GM19351 (cell line): Measurements from ENCODE around the gene NGEF.

ENCODE experiments used
- ATAC-seq: cut with Tn5 transposase; IDR thresholded peaks from one replicate; pipeline ENCODE4 v1.9.1; 2021; ENCODE audit warnings: mild to moderate bottlenecking, moderate library complexity; ENCODE audit not compliant: unreplicated experiment

The NGEF gene

DNA sequence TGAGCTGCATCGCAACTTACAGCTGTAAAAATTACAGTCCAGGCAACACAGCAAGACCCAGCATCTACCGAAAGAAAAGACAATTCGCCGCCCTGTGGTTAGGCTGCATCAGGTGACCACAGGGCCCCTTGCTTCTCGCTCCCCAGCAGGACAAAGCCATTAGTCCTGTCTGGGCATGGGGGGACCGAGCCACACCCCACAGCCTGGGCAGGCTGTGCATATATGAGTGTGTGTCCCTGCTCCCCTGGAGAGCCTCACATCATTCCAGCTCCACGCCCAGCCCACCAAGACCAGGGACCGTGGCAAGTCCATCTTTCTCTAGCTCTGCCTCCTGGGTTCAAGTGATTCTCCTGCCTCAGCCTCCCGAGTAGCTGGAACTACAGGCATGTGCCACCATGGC is 109.1 kb downstream of the NGEF start:
- no peak for ATAC-seq

DNA sequence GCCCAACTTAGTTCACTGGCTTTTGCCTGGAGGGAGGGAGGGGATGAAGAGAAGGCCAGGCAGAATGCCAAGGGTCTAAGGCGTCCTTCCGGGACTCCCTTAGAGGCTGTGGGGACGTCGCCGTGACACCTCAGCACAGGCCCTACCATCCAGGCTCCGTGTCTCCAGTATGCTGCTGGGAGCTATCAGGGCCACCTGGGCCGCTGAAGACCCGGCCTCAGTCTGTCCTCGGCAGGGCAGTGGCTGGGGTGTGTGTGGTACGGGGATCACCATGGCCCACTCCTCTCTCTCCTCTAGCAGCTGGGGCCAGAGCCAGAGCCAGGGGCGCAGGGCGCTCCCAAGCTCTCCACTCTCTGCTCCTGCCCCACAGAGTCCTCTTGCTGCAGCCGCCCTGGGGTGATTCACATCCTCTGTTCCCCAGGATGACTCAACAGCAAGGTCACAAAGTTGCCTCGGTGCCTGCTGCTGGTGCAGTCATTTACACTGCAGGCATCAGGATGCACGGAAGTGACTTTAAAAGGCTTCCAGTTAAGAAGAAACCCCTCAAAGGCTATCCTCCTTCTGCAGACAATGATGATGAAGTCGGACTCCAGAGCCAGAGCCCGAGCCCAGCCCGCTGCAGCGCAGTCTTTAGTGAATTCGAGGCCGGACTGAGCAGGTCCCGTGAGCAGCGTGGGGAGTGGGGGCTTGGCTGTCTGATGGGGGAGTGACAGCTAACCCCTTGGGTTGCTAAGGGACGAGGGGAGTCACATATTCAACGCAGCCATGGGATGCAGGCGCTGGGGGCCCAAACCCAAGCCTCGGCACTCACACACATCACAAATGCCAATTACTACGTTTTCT is 111.1 kb downstream of the NGEF start:
- no peak for ATAC-seq

DNA sequence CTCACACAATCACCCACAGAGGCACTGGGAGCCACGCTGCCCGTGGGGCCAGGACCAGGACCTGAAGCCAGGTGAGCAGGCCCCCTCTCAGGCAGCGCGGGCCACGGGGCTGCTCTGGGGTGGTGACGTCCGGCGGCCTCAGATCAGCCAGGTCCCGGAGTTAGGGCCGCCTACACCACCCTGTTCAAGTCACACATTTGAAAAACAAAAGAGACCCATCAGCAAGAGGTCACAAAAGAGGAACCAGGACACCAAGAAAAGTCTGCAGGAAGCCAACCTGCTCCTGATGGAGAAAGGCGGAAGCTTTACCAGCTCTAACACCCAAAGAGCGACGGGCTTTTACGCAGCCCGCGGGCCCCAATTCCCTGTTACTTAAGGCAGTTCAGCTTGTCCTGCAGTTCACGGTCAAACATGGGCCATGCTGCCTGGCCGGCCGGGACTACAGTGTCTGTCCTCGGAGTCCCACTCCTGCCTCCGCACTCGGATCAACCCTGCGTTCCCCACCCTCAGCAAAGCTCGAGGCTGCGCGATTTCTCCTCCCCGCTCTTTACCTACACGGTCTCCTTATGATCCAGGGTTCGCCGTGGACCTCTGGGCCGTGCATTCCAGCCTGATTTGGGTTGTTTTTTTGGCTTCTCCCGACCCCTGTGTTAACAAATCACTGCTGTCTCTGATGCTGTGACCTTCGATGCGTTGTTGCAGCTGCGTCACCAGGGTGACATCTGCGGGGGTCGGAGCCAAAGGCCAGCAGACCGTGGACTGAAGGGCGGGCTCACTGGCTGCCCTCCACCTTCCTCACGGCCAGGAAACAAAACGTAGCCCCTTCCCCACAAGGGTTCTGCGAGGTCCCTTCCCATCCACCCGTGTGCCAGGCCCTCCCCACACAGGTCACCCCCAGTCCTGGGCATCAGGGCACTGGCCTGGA is 112.0 kb downstream of the NGEF start:
- no peak for ATAC-seq

DNA sequence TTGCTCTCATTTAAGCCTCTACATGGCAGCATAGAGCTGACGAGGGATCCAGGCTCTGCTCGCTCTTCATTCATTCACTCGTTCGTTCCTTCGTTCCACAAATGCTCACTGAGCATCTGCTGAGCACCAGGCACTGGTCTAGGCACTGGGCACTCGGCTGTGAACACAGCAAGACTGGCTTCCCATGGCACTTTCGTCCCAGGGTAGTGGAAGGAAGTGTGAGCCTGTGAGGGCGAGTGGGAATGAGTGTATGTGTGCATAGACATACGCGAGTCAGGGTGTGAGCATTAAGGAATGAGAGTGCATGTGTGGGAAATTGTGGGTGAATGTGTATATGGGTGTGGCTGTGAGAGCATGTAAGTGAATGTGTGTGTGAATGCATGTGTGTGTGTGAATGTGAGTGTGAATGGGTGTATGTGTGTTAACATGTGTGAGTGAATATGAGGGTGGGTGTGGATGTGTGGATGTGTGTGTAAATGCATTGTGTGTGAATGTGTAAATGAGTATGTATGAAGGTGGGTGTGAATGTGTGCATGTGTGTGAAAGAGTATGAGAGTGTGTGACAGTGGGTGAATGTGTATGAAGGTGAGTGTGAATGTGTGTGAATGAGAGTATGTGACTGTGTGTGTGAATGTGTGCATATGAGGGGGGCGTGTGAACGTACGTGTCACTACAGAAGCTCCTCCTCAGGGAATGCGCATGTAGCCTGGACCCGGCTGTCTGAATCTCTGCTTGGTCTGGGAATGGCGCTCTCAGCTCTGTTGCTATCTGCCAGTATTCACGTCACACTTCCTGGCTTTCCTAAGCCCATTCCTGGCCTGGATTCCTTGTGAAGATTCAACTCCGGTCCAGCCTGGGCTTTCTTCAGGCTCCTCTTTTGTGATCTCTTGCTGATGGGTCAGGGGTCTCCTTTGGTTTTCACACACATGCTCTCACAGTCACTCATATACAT is 114.2 kb downstream of the NGEF start:
- no peak for ATAC-seq

DNA sequence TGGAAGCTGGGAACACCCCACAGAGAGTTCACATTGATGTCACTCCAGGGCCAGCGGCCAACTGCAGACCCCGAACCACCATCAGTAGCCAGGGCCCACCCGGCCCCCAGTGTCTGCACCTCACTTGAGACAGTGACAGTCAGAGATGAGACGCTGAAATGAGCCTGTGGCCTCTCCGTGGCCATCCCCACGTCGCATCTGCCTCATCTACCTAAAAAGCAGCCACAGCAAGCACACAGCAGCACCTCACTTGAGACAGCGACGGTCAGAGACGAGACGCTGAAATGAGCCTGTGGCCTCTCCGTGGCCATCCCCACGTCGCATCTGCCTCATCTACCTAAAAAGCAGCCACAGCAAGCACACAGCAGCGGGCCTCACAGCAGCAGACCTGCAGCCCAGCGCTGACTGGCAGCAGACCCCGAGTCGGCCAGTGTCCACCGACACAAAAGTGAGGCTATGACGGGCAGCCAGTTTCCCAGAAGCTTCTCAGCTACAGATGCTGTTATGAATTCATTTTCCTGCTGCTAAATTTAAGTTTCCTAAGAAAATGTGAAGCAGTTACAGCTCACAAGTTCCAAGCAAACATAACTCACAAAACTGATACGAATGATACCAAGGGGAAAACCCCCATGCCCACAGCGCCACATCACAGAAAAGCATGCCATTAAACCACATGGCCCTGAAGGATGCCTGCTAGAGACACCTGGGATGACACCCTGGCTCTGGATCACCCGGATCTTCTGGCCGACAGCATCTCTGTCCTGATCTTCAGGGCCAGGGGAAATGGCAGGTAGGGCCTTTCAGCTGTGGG is 115.3 kb downstream of the NGEF start:
- no peak for ATAC-seq

DNA sequence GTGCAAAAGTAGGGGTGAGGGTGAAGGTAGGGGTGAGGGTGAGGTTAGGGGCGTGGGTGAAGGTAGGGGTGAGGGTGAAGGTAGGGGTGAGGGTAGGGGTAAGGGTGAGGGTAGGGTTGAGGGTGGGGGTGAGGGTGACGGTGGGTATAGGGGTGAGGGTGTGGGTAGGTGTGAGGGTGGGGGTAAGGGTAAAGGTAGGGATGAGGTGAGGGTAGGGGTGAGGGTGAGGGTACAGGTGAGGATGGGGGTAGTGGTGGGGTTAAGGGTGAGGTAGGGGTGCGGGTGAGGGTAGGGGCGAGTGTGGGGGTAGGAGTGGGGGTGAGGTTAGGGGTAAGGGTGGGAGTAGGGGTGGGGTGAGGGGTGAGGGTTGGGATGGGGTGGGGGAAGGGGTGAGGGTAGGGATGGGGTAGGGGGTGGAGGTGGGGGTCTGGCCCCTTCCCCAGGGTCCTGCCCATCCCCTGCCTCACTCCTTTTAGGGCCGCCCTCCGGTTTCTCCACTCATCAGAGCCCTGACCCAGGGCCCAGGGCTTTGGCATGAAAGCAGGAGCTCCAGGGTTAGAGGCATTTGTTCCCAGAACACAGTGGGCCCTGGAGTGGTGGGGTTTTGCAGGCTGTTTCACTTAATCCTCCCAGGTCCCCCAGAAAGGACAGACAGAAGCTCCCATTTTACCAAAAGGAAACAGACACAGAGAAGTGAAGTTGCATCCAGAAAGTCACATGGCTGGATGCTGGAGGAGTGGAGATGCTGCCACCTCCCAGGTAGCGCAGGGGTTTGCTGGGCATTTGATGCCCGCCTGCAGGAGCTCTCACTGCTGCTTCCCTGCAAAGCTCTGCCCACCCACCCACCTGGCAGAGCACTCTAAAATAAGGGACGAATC is 116.1 kb downstream of the NGEF start:
- ATAC-seq = no peak

DNA sequence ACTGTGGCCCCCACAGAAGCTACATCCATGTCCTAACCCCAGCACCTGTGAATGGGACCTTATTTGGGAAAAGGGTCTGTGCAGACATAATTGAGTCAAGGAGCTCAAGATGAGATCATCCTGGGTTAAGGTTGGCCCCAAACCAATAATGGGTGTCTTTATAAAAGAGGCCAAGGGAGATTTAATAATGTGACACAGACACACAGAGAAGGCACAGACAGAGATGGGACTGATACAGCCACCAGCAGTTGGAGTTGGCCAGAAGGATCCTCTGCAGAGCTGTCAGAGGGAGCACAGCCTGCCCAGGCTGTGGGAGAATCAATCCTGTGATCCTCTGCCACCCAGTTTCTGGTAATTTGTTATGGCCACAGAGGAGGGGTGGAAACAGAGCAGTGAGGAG is 116.9 kb downstream of the NGEF start:
- no peak for ATAC-seq

DNA sequence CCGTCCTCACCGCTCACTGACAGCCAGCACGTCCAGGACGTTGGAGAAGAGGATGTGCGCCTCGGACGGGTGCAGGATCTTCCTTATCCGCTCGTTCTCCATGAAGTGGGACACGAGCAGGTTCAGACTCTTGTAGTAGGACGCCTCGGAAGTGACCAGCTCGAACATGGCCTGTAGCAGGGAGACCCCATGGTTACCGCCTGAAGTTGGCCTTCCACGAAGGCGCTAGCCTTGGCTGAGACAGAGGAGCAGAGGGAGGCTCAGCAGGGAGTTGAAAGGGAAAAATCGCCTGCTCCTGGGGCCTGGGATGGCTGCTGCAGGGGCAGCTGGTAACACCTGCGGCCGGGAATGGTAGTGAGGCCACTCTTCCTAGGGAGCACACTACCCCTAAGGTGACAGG is 118.3 kb downstream of the NGEF start:
- no peak for ATAC-seq

DNA sequence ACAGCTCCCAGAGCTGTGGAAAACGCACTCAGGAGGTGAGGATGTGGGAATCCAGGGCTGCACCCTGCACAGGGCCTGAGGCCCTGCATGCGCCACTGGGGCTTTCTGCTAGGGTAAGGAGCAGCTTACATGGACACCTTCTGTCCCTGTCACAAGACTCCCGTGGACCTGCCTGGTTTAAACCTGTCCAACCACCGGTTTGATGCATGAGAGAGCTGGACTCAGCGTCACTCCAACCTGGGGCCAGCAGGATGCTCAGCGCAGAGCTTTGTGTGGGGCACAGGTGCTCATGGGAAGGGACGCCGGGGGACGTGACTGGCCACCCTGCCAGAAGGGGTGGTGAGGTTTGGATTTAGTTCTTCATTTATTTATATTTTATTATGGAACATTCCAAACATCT is 118.8 kb downstream of the NGEF start:
- no peak for ATAC-seq

DNA sequence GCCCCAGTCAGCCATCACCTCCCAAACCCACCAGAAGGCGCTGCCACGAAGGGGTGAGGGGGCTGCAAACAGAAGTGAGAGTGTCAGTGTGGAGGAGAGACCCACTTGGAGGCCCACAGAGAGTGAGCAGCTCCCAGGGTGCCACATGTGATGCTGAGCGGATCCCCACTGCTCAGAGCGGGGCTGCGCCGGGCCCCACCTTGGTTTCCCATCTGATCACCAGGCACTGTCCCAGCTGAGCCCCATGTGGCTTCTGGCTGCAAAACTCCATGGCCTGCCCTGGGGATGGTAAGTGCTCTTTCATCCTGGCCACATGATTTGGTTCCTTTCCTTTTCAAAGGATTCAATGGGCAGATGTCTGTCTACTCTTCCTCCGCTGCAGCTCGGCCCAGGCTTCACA is 119.2 kb downstream of the NGEF start:
- ATAC-seq = no peak

DNA sequence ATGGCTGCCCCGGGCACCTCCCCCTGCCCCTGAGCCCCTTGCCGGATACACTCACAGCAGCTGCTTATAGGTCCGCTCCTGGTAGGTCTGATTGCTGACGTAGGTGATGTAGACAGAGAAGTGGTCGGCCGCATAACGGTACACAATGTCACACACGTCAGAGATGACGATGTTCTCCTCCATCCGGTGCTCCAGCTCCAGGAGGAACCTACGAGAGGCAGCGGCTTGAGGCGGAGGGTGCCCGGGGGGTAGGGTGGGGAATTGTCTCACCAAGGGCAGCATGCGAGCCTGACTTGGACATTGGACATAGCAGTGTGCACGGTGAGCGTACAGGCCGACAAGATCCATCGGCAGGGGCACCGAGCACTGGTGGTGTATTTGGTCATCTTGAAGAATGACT is 120.2 kb downstream of the NGEF start:
- no peak for ATAC-seq

DNA sequence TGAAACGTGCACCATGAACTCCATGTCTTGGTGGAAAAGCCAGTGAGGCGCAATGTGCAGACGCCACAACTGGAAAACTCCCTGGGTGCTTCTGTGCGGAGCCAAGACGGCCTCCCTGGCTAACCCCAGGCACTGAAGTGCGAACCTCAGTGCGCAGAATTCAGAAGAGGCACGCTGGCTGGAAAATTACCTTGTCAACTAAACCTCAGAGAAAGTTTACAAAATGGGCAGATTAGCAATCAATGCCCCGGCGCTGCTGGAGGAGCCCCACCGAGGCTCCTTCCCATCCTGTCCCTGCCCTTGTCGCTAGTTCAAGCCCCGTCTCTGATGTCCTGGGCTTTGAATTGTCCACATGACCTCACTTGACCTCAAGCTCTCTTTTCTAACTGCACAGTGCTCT is 120.8 kb downstream of the NGEF start:
- ATAC-seq = no peak

DNA sequence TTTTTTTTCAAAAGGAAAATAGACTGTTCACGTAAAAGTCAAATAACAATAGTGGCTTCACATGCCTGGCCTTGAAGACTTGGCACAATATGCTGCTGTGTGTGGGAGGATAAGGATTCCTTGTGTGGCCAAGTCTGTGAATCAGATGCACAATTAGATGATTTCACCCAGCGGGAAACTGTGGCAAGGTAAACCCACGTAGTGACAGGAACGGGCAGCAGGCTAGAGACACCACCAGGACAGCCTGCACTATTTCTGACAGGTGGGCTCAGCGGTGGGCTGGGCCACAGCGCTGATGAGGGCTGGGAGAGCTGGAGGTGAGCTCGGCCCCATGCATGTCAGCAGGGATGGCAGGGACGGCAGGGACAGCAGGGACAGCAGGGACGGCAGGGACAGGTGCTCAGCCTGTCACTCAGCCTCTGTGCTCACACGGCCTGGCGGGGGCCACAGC is 121.4 kb downstream of the NGEF start:
- ATAC-seq = no peak

DNA sequence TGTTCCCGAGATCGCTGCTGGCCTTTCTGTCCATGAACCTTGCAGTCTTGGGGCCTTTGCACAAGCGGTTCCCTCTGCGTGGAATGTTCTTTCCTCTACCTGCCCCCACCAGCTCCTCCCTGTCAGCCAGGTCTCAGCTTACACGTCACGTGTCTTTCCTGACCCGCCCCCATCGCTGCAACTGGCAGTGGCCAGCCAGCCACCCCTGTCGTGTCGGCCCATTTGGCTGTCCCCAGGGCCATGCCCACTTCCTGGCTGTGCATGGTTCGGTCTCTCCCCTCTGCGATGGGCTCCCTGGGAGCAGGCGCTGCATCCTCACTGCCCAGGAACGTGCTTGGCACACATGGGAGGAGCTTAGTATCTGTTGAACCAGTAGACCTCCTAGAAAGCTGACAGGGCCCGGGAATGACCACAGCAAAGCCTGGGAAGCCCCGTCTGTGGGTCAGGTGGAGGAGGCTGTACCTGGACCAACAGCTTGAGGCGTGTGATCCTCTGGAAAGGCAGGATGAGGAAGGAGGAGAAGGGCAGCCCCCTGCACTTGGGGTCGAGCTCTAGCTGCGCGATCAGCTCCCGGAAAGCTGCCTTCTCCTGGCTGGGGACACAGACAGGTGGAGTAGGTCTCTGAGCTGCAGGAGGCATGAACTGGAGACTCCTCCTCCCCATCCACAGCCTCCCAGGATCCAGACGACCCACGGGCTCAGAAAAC is 122.0 kb downstream of the NGEF start:
- ATAC-seq = no peak

DNA sequence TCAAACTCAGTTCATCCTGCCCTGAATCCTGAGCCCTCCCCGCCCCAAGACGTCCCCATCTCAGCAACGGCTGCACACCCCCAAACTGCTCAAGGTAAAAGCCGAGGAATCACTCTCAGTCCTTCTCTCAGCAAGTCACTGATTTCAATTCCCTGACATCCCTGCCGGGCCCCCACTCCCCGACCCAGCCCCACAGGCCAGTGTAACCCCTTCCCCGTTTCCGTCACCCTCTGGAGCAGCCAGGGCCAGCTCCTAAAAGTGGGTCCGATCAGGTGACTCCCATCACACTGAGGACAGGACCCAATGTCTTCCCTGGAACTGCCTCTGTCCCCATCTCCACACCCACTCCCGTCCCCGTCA is 122.5 kb downstream of the NGEF start:
- ATAC-seq = no peak

DNA sequence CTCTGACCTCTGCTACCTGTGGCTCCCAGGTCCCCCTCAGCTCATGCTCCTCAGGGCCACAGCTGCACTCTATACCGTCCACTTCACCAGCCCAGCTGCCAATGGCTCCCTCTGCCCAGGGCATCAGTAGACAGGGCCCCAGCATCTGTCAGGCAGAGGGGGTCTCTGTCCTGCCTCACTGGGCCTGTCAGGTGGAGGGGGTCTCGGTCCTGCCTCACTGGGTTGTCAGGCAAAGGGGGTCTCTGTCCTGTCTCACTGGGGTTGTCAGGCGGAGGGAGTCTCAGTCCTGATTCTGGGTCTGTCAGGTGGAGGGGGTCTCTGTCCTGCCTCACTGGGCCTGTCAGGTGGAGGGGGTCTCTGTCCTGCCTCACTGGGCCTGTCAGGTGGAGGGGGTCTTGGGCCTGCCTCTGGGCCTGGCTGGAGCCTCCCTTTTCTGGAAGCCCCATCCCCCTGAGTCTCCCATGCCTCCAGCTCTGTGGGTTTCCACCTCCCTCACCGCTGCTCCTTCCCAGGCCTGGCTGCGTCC is 123.1 kb downstream of the NGEF start:
- ATAC-seq = no peak

DNA sequence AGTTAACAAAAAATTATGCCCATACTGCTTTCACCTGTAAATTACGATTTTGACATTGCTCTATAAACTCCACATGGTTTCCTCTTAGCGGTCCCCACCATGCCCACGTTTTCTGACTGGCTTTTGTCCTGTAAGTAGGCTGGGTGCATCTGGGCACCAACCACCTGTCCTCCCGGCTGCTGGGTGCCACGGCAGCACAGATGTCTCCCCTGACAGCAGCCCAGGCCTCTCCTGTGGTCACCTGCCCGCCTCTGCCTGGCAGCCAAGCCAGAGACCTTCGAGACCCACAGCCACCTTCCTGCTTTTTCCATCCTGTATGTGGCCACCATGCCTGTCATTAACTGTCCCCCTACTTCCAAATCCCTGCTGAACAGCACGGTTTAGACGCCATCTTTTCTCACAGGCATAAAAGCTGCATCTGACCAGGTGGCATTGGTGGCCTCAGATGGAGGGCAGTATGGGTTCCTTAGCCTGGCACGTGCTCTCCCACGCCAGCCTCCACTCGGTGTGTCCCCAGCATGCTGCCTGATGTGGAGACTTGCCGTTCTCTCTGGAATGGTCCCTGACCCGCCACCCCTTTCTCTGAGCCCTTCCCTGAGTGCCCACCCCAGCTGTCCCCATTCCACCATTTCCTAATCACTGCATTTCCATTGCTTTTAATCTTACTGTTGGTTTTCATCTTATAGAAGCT is 124.1 kb downstream of the NGEF start:
- ATAC-seq = no peak
